HFF-Myc (cell line): ENCODE data around the gene PER2.
A peak's percentile ranks its signal among the peaks of the same experiment; 100 is the strongest.
"Not testable (repeated sequence)": the region's sequence is repeated elsewhere in the genome, so short reads cannot be mapped to it uniquely, and the experiment has no call there.

Source experiments
- DNase-seq: peaks from one replicate; pipeline ENCODE4 v3.0.0-alpha.2; 2011; ENCODE audit warnings: low read depth; ENCODE audit errors: extremely low read depth
- H3K4me3 ChIP-seq: replicated peaks from 2 replicates; pipeline ENCODE4 v1.5.1; 2011; ENCODE audit warnings: low read depth, mild to moderate bottlenecking, control low read depth, low read length
- CTCF ChIP-seq: IDR thresholded peaks from 2 replicates; pipeline ENCODE4 v1.5.1; 2012; ENCODE audit warnings: mild to moderate bottlenecking, low read depth, low read length, control low read depth; ENCODE audit errors: missing control alignments

Gene PER2

DNA sequence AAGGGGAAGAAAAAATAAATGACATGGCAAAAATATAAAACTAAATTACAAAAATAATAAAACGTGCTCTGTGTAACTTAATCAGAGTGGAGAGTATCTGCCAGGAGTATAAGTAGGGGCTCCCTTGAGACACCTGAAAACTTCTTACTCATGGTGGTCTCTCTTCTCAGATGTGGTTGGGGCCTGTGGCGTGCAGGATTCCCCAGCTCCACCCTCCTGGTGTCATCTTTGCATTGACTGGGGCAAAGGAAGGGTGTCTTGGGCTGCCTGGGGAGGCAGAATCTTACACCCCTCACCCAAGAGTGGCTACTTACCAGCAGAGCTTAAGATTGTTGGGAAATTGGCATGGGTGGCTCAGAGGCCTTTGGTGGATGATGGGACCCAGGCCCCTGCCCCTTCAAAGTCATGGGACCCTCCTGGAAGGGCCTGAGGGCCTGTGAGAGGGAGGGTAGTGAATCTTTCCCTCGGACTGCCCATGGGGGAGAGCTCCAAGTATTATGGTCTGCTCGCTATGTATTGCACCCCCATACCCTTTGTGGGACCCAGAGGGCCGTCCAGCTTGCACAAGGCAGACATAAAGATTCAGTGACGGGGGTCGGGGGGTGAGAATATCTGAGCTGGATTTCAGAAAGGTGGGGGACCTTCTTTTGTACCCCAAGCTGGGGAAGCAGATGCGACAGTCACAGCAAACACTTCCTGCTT is 25.0 kb upstream of the PER2 start:
- DNase-seq: no peak
- TF ChIP-seq CTCF: no peak
- H3K4me3 ChIP-seq: no peak overlapping the region

DNA sequence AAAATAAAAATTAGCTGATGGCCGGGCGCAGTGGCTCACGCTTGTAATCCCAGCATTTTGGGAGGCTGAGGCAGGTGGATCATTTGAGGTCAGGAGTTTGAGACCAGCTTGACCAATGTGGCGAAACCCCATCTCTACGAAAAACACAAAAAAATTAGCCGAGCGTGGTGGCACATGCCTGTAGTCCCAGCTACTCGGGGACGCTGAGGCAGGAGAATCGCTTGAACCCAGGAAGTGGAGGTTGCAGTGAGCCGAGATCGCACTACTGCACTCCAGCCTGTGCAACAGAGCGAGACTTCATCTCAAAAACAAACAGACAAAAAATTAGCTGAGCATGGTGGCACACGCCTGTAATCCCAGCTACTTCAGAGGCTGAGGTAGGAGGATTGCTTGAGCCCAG is 22.3 kb upstream of the PER2 start:
- not testable (repeated sequence) for H3K4me3 ChIP-seq, DNase-seq

GRCh38 chr2:238308177-238308576 is 19.8 kb upstream of the PER2 start:
- no peak overlapping the region for H3K4me3 ChIP-seq
- peak; percentile 32 for TF ChIP-seq CTCF
- DNase-seq: no peak

DNA sequence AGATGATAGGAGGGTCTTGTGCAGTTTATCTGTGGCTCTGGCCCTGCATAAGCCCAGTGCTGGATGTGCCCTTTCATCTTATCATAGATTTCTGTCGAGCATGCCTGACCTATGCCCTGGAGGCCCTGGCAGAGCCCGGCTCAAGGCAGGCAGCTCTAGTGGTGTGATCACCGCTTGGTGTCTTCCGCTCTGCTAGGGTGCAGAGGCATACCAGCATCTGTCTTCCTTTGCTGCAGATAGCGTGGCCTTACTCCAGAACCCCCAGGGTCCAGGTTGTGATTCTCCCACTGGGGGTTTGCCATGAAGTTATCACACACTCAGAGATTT is 18.2 kb upstream of the PER2 start:
- H3K4me3 ChIP-seq: no peak overlapping the region
- TF ChIP-seq CTCF: no peak
- no peak for DNase-seq

- H3K4me3 ChIP-seq: no peak overlapping the region
- no peak for TF ChIP-seq CTCF
These were observed 17.7 kb upstream of the PER2 start for GRCh38 chr2:238305965-238306671.

GRCh38 chr2:238305092-238305862 is 16.9 kb upstream of the PER2 start:
- DNase-seq: no peak

More at GRCh38 chr2:238305965-238306671, 17.7 kb upstream of the PER2 start:
- DNase-seq: no peak

More at GRCh38 chr2:238305092-238305862, 16.9 kb upstream of the PER2 start:
- H3K4me3 ChIP-seq: no peak overlapping the region
- TF ChIP-seq CTCF: peak; percentile 18
